NCI-H2227 (cell line): Measurements from ENCODE around the gene TCF19.

Source experiments
- DNase-seq: peaks from one replicate; lab custom pipeline; 2025; ENCODE audit not compliant: unreplicated experiment; lab: John Stamatoyannopoulos, UW

The TCF19 gene

GRCh38 chr6:31204751-31205145 is 46.4 kb downstream of the TCF19 start:
- DNase-seq = no peak

- DNase-seq = no peak
Measured at GRCh38 chr6:31205638-31206037, 47.2 kb downstream of the TCF19 start.

- DNase-seq = no peak
Measured at GRCh38 chr6:31208506-31208905, 50.1 kb downstream of the TCF19 start.

GRCh38 chr6:31209137-31209536 is 50.7 kb downstream of the TCF19 start:
- no peak for DNase-seq

GRCh38 chr6:31210123-31210522 is 51.7 kb downstream of the TCF19 start:
- no peak for DNase-seq

GRCh38 chr6:31210741-31211532 is 52.5 kb downstream of the TCF19 start:
- no peak for DNase-seq
